K562 (cell line): ENCODE data around the gene KCND1. TPM values are rescaled to one million over a fixed set of nuclear protein-coding genes. Genes with fewer than 3 reads are reported as not detected.
"Not testable (repeated sequence)": the region's sequence is repeated elsewhere in the genome, so short reads cannot be mapped to it uniquely, and the experiment has no call there.

Source experiments
- ATAC-seq: fragments of 200-7000 bp; cut with Tn5 transposase; 3 replicates; pipeline ENCODE4 v1.9.1; 2020; ENCODE audit warnings: moderate library complexity
- BruUV-seq: library from RNA; stranded (reverse); fragments of 400-500 nt; replicated peaks from 2 replicates; lab custom pipeline; 2021; lab: Mats Ljungman, UMichigan
- CTCF ChIA-PET: fragments of 300-600 bp; formaldehyde crosslinking; extraction: SDS; loops from one replicate; lab custom pipeline; 2021; ENCODE audit warnings: low intra/inter-chr PET ratio; lab: Yijun Ruan, JAX
- POLR2A ChIA-PET: fragments of 300-600, 350-650 bp; sonication (Branson Sonifier 250); formaldehyde crosslinking; extraction: SDS; loops from one replicate; lab custom pipeline; 2021; ENCODE audit warnings: antibody characterized with exemption, inconsistent platforms; lab: Yijun Ruan, JAX
- DNase-seq, 4 experiments: peaks; one replicate each; pipeline versions ENCODE4 v3.0.0 to v3.0.0-alpha.2; 2011 to 2018; ENCODE audit warnings: low spot score in 3 of 4, mixed read lengths in 3 of 4; ENCODE audit errors: extremely low read depth in 1 of 4
- FAIRE-seq: peaks from 2 replicates; lab custom pipeline; 2011; peaks lifted over from hg19 to GRCh38; lab: Jason Lieb, UNC
- H2AFZ ChIP-seq: 2 replicates; pipeline ENCODE4 v1.6.0; 2011; ENCODE audit warnings: low read depth, low read length, control low read depth, inconsistent platforms
- H3K27ac ChIP-seq: fragments of 200-600 bp; 3 replicates; pipeline ENCODE4 v1.8.0; 2011; ENCODE audit warnings: low read depth, mild to moderate bottlenecking, control low read depth, inconsistent platforms, low read length, moderate library complexity, mixed read lengths; ENCODE audit errors: extremely low read depth
- H3K27me3 ChIP-seq, 2 experiments: fragments of 300-600 bp in 1 of 2; 2 replicates in 1 of 2; 3 replicates in 1 of 2; pipeline versions ENCODE4 v1.6.0 to v1.8.0; 2011; ENCODE audit warnings: inconsistent platforms in 2 of 2, low read length in 2 of 2, mild to moderate bottlenecking in 1 of 2, mixed read lengths in 1 of 2, moderate library complexity in 1 of 2; ENCODE audit not compliant: control insufficient read depth in 2 of 2, insufficient read depth in 2 of 2
- H3K36me3 ChIP-seq: fragments of 300-600 bp; 3 replicates; pipeline ENCODE4 v1.8.0; 2011; ENCODE audit warnings: mild to moderate bottlenecking, low read length, inconsistent platforms; ENCODE audit not compliant: control insufficient read depth, insufficient read depth
- H3K4me1 ChIP-seq, 2 experiments: fragments of 200-600 bp in 1 of 2; replicated peaks in 1 of 2; 2 replicates in 1 of 2; 3 replicates in 1 of 2; pipeline versions ENCODE4 v1.5.1 to v1.8.0; 2011; ENCODE audit warnings: inconsistent platforms in 2 of 2, low read length in 2 of 2, mild to moderate bottlenecking in 1 of 2, mixed read lengths in 1 of 2, moderate library complexity in 1 of 2; ENCODE audit not compliant: control insufficient read depth in 2 of 2, insufficient read depth in 2 of 2
- H3K4me2 ChIP-seq: 2 replicates; pipeline ENCODE4 v1.6.1; 2011; ENCODE audit warnings: low read length, control low read depth, inconsistent platforms, mixed read lengths; ENCODE audit not compliant: insufficient read depth
- H3K4me3 ChIP-seq: fragments of 200-600 bp; sonication (generic), shearing (Covaris generic); 2 replicates; pipeline ENCODE4 v1.5.1; 2016; ENCODE audit warnings: control low read depth, inconsistent platforms
- H3K79me2 ChIP-seq: fragments of 200-600 bp; 3 replicates; pipeline ENCODE4 v1.8.0; 2011; ENCODE audit warnings: low read length, inconsistent platforms; ENCODE audit not compliant: control insufficient read depth, insufficient read depth
- H3K9ac ChIP-seq, 2 experiments: 2 replicates each; pipeline versions ENCODE4 v1.6.0 to v1.6.1; 2011; ENCODE audit warnings: low read depth in 2 of 2, low read length in 2 of 2, control low read depth in 1 of 2, inconsistent platforms in 1 of 2, mild to moderate bottlenecking in 1 of 2, mixed read lengths in 1 of 2; ENCODE audit not compliant: insufficient read depth in 1 of 2
- H3K9me1 ChIP-seq: one replicate; pipeline ENCODE4 v1.6.0; 2011; ENCODE audit warnings: inconsistent platforms, mild to moderate bottlenecking, low read length, moderate library complexity; ENCODE audit not compliant: control insufficient read depth, insufficient read depth
- H3K9me3 ChIP-seq: replicated peaks from 2 replicates; pipeline ENCODE4 v1.5.1; 2011; ENCODE audit warnings: low read depth, low read length, inconsistent platforms; ENCODE audit not compliant: control insufficient read depth, insufficient read depth
- H4K20me1 ChIP-seq: replicated peaks from 2 replicates; pipeline ENCODE4 v1.6.1; 2011; ENCODE audit warnings: low read length, inconsistent platforms, mixed read lengths; ENCODE audit not compliant: control insufficient read depth, insufficient read depth
- ARID1B ChIP-seq: fragments of 450-650 bp; IDR thresholded peaks from 2 replicates; pipeline ENCODE4 v1.6.1; 2016; ENCODE audit warnings: antibody characterized with exemption, mild to moderate bottlenecking, inconsistent platforms
- CBFA2T2 ChIP-seq: fragments of 450-650 bp; conservative IDR thresholded peaks from 2 replicates; pipeline ENCODE4 v1.6.1; 2017; ENCODE audit warnings: mild to moderate bottlenecking
- CBFA2T3 ChIP-seq: fragments of 450-650 bp; IDR thresholded peaks from 2 replicates; pipeline ENCODE4 v1.6.1; 2017
- DPF2 ChIP-seq: fragments of 450-650 bp; IDR thresholded peaks from 2 replicates; pipeline ENCODE4 v1.6.1; 2016
- E2F8 ChIP-seq: fragments of 450-650 bp; IDR thresholded peaks from 2 replicates; pipeline ENCODE4 v1.7.1; 2018; ENCODE audit warnings: mild to moderate bottlenecking, low read depth; ENCODE audit not compliant: partially characterized antibody
- EP300 ChIP-seq: IDR thresholded peaks from 2 replicates; pipeline ENCODE4 v1.6.1; 2012; ENCODE audit warnings: low read length, improper control_type of control experiment
- FOXK2 ChIP-seq, 2 experiments: fragments of 450-650 bp; IDR thresholded peaks in 1 of 2; conservative IDR thresholded peaks in 1 of 2; 2 replicates each; pipeline ENCODE4 v1.6.1; 2016; ENCODE audit warnings: low read depth in 2 of 2, mild to moderate bottlenecking in 1 of 2
- KDM1A ChIP-seq, 2 experiments: fragments of 450-650 bp; IDR thresholded peaks; 2 replicates each; pipeline ENCODE4 v1.6.1; 2016; ENCODE audit warnings: mild to moderate bottlenecking in 2 of 2
- MECOM ChIP-seq: fragments of 250-450 bp; sonication (Bioruptor Pico); IDR thresholded peaks from 2 replicates; pipeline ENCODE4 v1.8.0; 2022; ENCODE audit warnings: inconsistent platforms
- MEIS2 ChIP-seq: fragments of 450-650 bp; IDR thresholded peaks from 2 replicates; pipeline ENCODE4 v1.6.1; 2014; ENCODE audit warnings: mild to moderate bottlenecking; ENCODE audit not compliant: partially characterized antibody
- NCOR1 ChIP-seq: fragments of 450-650 bp; IDR thresholded peaks from 2 replicates; pipeline ENCODE4 v1.6.1; 2016; ENCODE audit warnings: mild to moderate bottlenecking, moderate library complexity
- SMAD4 ChIP-seq: fragments of 250-450 bp; sonication (Bioruptor Pico); conservative IDR thresholded peaks from 2 replicates; pipeline ENCODE4 v1.8.0; 2021; ENCODE audit warnings: inconsistent platforms, mild to moderate bottlenecking, moderate library complexity
- SMARCA4 ChIP-seq: fragments of 450-650 bp; IDR thresholded peaks from 2 replicates; pipeline ENCODE4 v1.6.1; 2016
- TAL1 ChIP-seq: fragments of 450-650 bp; IDR thresholded peaks from 2 replicates; pipeline ENCODE4 v1.6.1; 2016; ENCODE audit warnings: mild to moderate bottlenecking
- TBP ChIP-seq: optimal IDR thresholded peaks from 2 replicates; pipeline ENCODE3; 2011; ENCODE audit warnings: low read depth, low read length, improper control_type of control experiment
- TCF3 ChIP-seq: sonication (generic); formaldehyde crosslinking; IDR thresholded peaks from 2 replicates; pipeline ENCODE4 v1.4.0; 2020; ENCODE audit warnings: mild to moderate bottlenecking, missing genetic modification reagents
- VEZF1 ChIP-seq: fragments of 200-800 bp; sonication (Bioruptor generic); IDR thresholded peaks from 2 replicates; pipeline ENCODE4 v1.6.1; 2017; ENCODE audit warnings: missing genetic modification characterization, missing compliant biosample characterization
- WGBS: fragments of 100-300 bp; shearing (Covaris generic); methylation state at CpG from one replicate; pipeline ENCODE4 v1.1.6; 2016; ENCODE audit warnings: low coverage, mixed read lengths; ENCODE audit not compliant: insufficient coverage; ENCODE audit errors: missing lambda C conversion rate; 5-methylcytosine and 5-hydroxymethylcytosine counted together
- in situ Hi-C: fragments of 300-500 bp; cut with MboI; formaldehyde crosslinking; loops from 4 replicates; pipeline ENCODE4 v1.15.0; 2018; ENCODE audit warnings: inconsistent platforms, mixed read lengths
- intact Hi-C: fragments of 100-400 bp; cut with micrococcal nuclease; formaldehyde crosslinking; loops from 2 replicates; pipeline ENCODE4 v1.14.2; 2022
- polyA plus RNA-seq, 8 experiments: library from polyadenylated mRNA; depleted of rRNA in 4 of 8; stranded (reverse) in 5 of 8; unstranded in 3 of 8; fragments of >200 nt; fragmentation: Nextera tagmentation in 2 of 8; fragmentation: Illumina TruSeq in 1 of 8; extraction: Ambion mirVana in 2 of 8; extraction: Trizol in 1 of 8; gene quantifications; 2 replicates each; pipeline versions ENCODE4 v1.2.1 to v1.2.3, GENCODE V29; 2011 to 2014; ENCODE audit warnings: inconsistent platforms in 1 of 8, missing spikeins in 1 of 8
- total RNA-seq, 7 experiments: library from RNA; depleted of rRNA in 6 of 7; stranded (reverse); fragments of >200 nt in 6 of 7; fragmentation: Illumina TruSeq in 2 of 7; extraction: Trizol in 2 of 7; gene quantifications; 2 replicates each; pipeline versions ENCODE4 v1.2.1 to v1.2.3, GENCODE V29; 2011 to 2021; ENCODE audit warnings: low replicate concordance in 1 of 7

Gene KCND1
- total and polyA plus RNA-seq, 9 of the 15 experiments (the other 6 are each of a cell fraction or from before 2014, with no cell fraction given): 0.06 to 0.83 (median 0.39) TPM; not detected in 1

GRCh38 chrX:48980341-48980740, 8.7 kb upstream of the KCND1 start:
- DNase-seq (peak in 2 of 4 experiments; percentile 50 to 52), ATAC-seq (peak; percentile 92)
- H3K27me3 ChIP-seq, H3K9ac ChIP-seq, in situ Hi-C loops, H3K4me2 ChIP-seq, intact Hi-C loops, FAIRE-seq, CTCF ChIA-PET, H2AFZ ChIP-seq, BruUV-seq, H3K9me1 ChIP-seq, H3K79me2 ChIP-seq, H3K9me3 ChIP-seq, H3K4me3 ChIP-seq, H3K27ac ChIP-seq, H4K20me1 ChIP-seq: not testable (repeated sequence)
- POLR2A ChIA-PET: interaction anchor here (0.6 to 1.2 kb wide), 3 partner anchors 8 to 245 kb away, joined by 3 to 4 read pairs (median 3); no protein-coding TSS in a partner anchor
- WGBS: 25% methylated on average over 3 of the region's 10 CpGs
- Histone ChIP-seq H3K36me3 (peaks cover 65% of the 10 kb centered on the region; the same call in 2 of the 3 replicates), H3K4me1 (peaks cover 5 to 12% of the 10 kb centered on the region in 2 experiments; a peak in 3 of 5 replicates)
- TF ChIP-seq SMAD4 (peak; percentile 47; the same call in 1 of the 2 replicates), TBP (peak; percentile 66), TCF3 (CRISPR knock-in tag) (peak; percentile 74), TAL1 (peak; percentile 68; the same call in 1 of the 2 replicates), CBFA2T3 (peak; percentile 82), VEZF1 (CRISPR knock-in tag) (peak; percentile 60), NCOR1 (peak; percentile 80), SMARCA4 (peak; percentile 57; the same call in 1 of the 2 replicates), EP300 (peak; percentile 19; the same call in 1 of the 2 replicates), DPF2 (peak; percentile 60), MEIS2 (peak; percentile 48), ARID1B (peak; percentile 85), CBFA2T2 (peak; percentile 59), FOXK2 (conservative IDR thresholded peaks at IDR 0.05 in 1 of 2, IDR thresholded peaks at IDR 0.05 in 1 of 2; ENCODE audit: low read depth in 2 of 2) (peak in 1 of 2 experiments; percentile 44; a peak in 1 of 4 replicates), E2F8 (peak; percentile 68), KDM1A (IDR thresholded peaks at IDR 0.05) (peak; percentile 42 to 65; a peak in 3 of 4 replicates), MECOM (CRISPR knock-in tag) (peak; percentile 90)
